GM23248 (cell line): ENCODE measurements around the gene KCNK5.

Source experiments
- EZH2 ChIP-seq: fragments of 200-600 bp; sonication (generic); IDR thresholded peaks from 2 replicates; pipeline ENCODE4 v1.6.1; 2018; ENCODE audit warnings: antibody characterized with exemption, mild to moderate bottlenecking; ENCODE audit not compliant: insufficient read depth, poor library complexity, severe bottlenecking
- EZH2phosphoT487 ChIP-seq: fragments of 200-600 bp; sonication (generic); IDR thresholded peaks from 2 replicates; pipeline ENCODE4 v1.6.1; 2018; ENCODE audit warnings: antibody characterized with exemption, moderate library complexity, mild to moderate bottlenecking, low read depth; ENCODE audit not compliant: insufficient read depth

- TF ChIP-seq EZH2: no peak
- TF ChIP-seq EZH2phosphoT487: no peak
Observed at GRCh38 chr6:39218868-39219567, 10.3 kb downstream of the KCNK5 start.
